Body of pancreas (tissue), 4 donors: ENCODE data around the gene LPAR6. TPM values are rescaled to one million over a fixed set of nuclear protein-coding genes. Genes with fewer than 3 reads are reported as not detected.

ENCODE experiments used
- ATAC-seq: fragments of 150-250 bp; one replicate; pipeline ENCODE4 v1.9.1; 2016
- DNase-seq, 4 donors: peaks; one replicate each; pipeline ENCODE4 v3.0.0-alpha.2; 2019
- H3K27ac ChIP-seq, 4 donors: fragments of 200-600 bp; sonication (generic); 1 replicate in 3 of 4; 2 replicates in 1 of 4; pipeline versions ENCODE4 v1.5.1 to v1.6.1; 2016 to 2019; ENCODE audit warnings: mild to moderate bottlenecking in 1 of 4, mixed read lengths in 1 of 4, moderate library complexity in 1 of 4
- H3K27me3 ChIP-seq, 2 donors: fragments of 200-600 bp; sonication (generic); one replicate each; pipeline ENCODE4 v1.6.0; 2016; ENCODE audit warnings: mild to moderate bottlenecking in 1 of 2
- H3K36me3 ChIP-seq, 2 donors: fragments of 200-600 bp; sonication (generic); replicated peaks in 1 of 2; 2 replicates each; pipeline ENCODE4 v1.5.1; 2016; ENCODE audit warnings: low read depth in 2 of 2; ENCODE audit not compliant: insufficient read depth in 1 of 2
- H3K4me1 ChIP-seq: fragments of 200-600 bp; sonication (generic); one replicate; pipeline ENCODE4 v1.6.0; 2016
- H3K4me3 ChIP-seq, 2 donors: fragments of 200-600 bp; sonication (generic); 1 replicate in 1 of 2; 2 replicates in 1 of 2; pipeline ENCODE4 v1.5.1; 2016 to 2019
- H3K9me3 ChIP-seq, 3 donors: fragments of 200-600 bp; sonication (generic); 1 replicate in 2 of 3; 2 replicates in 1 of 3; pipeline ENCODE4 v1.5.1; 2016
- CTCF ChIP-seq, 7 experiments: fragments of 450-650 bp in 4 of 7; fragments of 200-600 bp in 3 of 7; sonication (generic) in 3 of 7; IDR thresholded peaks; one replicate each; pipeline ENCODE4 v1.5.1; 2016 to 2019; ENCODE audit warnings: antibody characterized with exemption in 7 of 7
- POLR2A ChIP-seq, 3 donors: fragments of 450-650 bp; IDR thresholded peaks; one replicate each; pipeline ENCODE4 v1.6.1; 2016; ENCODE audit warnings: antibody characterized with exemption in 3 of 3, mild to moderate bottlenecking in 2 of 3
- WGBS, 2 donors: methylation state at CpG; one replicate each; pipeline ENCODE4 v1.1.5; 2017; 5-methylcytosine and 5-hydroxymethylcytosine counted together
- intact Hi-C: fragments of 100-400 bp; cut with DNase I; formaldehyde crosslinking; loops from one replicate; pipeline ENCODE4 v1.15.1; 2023
- total RNA-seq, 2 donors: library from RNA; depleted of rRNA; stranded (reverse); fragments of >200 nt; gene quantifications; one replicate each; pipeline ENCODE4 v1.1.0, GENCODE V29; 2016

The LPAR6 gene
- total RNA-seq, 2 donors from 2014 or later = 6.3 to 11.7 TPM

- no peaks in the 10 kb centered on the region for H3K27me3 ChIP-seq
- H3K27ac ChIP-seq = no peak overlapping the region
- no peaks in the 10 kb centered on the region for H3K9me3 ChIP-seq
- ATAC-seq (no peak), DNase-seq (no peak)
- peaks cover 3% of the 10 kb centered on the region for H3K4me1 ChIP-seq
- peaks cover 0 to 1% of the 10 kb centered on the region in 2 donors for H3K36me3 ChIP-seq
- no peak overlapping the region for H3K4me3 ChIP-seq
- intact Hi-C loops = no loop called here
- TF ChIP-seq CTCF (IDR thresholded peaks at IDR 0.05) (no peak), POLR2A (IDR thresholded peaks at IDR 0.05) (no peak)
- 79 to 84% methylated on average over 5 of the region's 5 CpGs for WGBS, 2 donors
Observed at GRCh38 chr13:48410199-48410598, 2.7 kb downstream of the LPAR6 start.

GRCh38 chr13:48405875-48406274 is 7.0 kb downstream of the LPAR6 start:
- intact Hi-C loops = no loop called here
- no peak for TF ChIP-seq CTCF (IDR thresholded peaks at IDR 0.05)
- no peak for TF ChIP-seq POLR2A (IDR thresholded peaks at IDR 0.05)
- no peaks in the 10 kb centered on the region for H3K4me1 ChIP-seq
- no peaks in the 10 kb centered on the region for H3K9me3 ChIP-seq
- H3K4me3 ChIP-seq = no peak overlapping the region
- H3K36me3 ChIP-seq = peaks cover 0 to 1% of the 10 kb centered on the region in 2 donors
- no peak overlapping the region for H3K27ac ChIP-seq
- no peaks in the 10 kb centered on the region for H3K27me3 ChIP-seq
- DNase-seq = no peak
- no peak for ATAC-seq

- H3K9me3 ChIP-seq = no peaks in the 10 kb centered on the region
- intact Hi-C loops = no loop called here
- peaks cover 4% of the 10 kb centered on the region for H3K4me1 ChIP-seq
- no peak overlapping the region for H3K4me3 ChIP-seq
- no peak overlapping the region for H3K27ac ChIP-seq
- TF ChIP-seq POLR2A (IDR thresholded peaks at IDR 0.05) (no peak), CTCF (IDR thresholded peaks at IDR 0.05) (no peak)
- no peak for ATAC-seq
- H3K27me3 ChIP-seq = no peaks in the 10 kb centered on the region
- H3K36me3 ChIP-seq = no peaks in the 10 kb centered on the region
- WGBS, 2 donors = 63 to 79% methylated on average over 1 of the region's 1 CpG
- DNase-seq = no peak
Observed at GRCh38 chr13:48404952-48405351, 8.0 kb downstream of the LPAR6 start.

GRCh38 chr13:48403913-48404312 is 9.0 kb downstream of the LPAR6 start:
- Histone ChIP-seq H3K4me3 (no peak overlapping the region), H3K36me3 (no peaks in the 10 kb centered on the region), H3K4me1 (peaks cover 6% of the 10 kb centered on the region), H3K27me3 (no peaks in the 10 kb centered on the region), H3K27ac (peak overlapping the region in 1 of 4 donors; percentile 74), H3K9me3 (no peaks in the 10 kb centered on the region)
- intact Hi-C loops = no loop called here
- TF ChIP-seq CTCF (IDR thresholded peaks at IDR 0.05) (no peak), POLR2A (IDR thresholded peaks at IDR 0.05) (no peak)
- DNase-seq = peak in 1 of 4 donors; percentile 3
- 80 to 94% methylated on average over 8 of the region's 8 CpGs for WGBS, 2 donors
- no peak for ATAC-seq

- Histone ChIP-seq H3K27ac (peak overlapping the region in 2 of 4 donors; percentile 21 to 74), H3K36me3 (no peaks in the 10 kb centered on the region), H3K4me3 (no peak overlapping the region), H3K4me1 (peaks cover 11% of the 10 kb centered on the region), H3K9me3 (no peaks in the 10 kb centered on the region), H3K27me3 (no peaks in the 10 kb centered on the region)
- TF ChIP-seq POLR2A (IDR thresholded peaks at IDR 0.05) (peak in 1 of 3 donors; percentile 25), CTCF (IDR thresholded peaks at IDR 0.05) (no peak)
- intact Hi-C loops = no loop called here
- ATAC-seq (no peak), DNase-seq (no peak)
- WGBS, 2 donors = 39 to 70% methylated on average over 2 of the region's 2 CpGs
Observed at GRCh38 chr13:48403151-48403631, 9.7 kb downstream of the LPAR6 start.
